NCI-H1694 (cell line): ENCODE results near the gene CEP43.

Source experiments
- DNase-seq: peaks from one replicate; lab custom pipeline; 2025; lab: John Stamatoyannopoulos, UW

CEP43 gene, protein sequence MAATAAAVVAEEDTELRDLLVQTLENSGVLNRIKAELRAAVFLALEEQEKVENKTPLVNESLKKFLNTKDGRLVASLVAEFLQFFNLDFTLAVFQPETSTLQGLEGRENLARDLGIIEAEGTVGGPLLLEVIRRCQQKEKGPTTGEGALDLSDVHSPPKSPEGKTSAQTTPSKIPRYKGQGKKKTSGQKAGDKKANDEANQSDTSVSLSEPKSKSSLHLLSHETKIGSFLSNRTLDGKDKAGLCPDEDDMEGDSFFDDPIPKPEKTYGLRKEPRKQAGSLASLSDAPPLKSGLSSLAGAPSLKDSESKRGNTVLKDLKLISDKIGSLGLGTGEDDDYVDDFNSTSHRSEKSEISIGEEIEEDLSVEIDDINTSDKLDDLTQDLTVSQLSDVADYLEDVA

GRCh38 chr6:166999145-166999883, at the start of gene CEP43:
Gene CEP43 (plus strand): TSS chr6:166999397. CDS start chr6:166999413, 16 bp downstream.
- DNase-seq: peak; percentile 30

- no peak for DNase-seq
Observed at GRCh38 chr6:166949528-166950442, 49.4 kb upstream of the CEP43 start.

DNA sequence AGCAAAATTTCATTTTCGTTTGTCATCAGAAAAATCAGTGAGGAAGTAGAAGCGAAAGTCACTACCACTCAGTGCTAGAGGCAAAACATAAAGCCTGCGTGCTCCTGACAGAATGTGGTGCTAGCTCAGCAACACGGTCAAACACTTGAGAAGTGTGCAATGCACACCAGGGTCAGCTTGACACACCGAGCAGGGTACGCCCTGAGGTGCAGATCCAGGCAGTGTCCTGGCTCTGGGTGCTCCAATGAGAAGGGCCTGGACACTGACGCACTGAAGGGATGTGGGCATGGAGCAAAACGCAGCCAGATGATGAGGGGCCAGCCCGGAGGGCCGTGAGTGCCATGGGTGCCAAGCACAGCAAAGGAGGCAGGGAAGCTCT, 48.8 kb upstream of the CEP43 start:
- DNase-seq: no peak

DNA sequence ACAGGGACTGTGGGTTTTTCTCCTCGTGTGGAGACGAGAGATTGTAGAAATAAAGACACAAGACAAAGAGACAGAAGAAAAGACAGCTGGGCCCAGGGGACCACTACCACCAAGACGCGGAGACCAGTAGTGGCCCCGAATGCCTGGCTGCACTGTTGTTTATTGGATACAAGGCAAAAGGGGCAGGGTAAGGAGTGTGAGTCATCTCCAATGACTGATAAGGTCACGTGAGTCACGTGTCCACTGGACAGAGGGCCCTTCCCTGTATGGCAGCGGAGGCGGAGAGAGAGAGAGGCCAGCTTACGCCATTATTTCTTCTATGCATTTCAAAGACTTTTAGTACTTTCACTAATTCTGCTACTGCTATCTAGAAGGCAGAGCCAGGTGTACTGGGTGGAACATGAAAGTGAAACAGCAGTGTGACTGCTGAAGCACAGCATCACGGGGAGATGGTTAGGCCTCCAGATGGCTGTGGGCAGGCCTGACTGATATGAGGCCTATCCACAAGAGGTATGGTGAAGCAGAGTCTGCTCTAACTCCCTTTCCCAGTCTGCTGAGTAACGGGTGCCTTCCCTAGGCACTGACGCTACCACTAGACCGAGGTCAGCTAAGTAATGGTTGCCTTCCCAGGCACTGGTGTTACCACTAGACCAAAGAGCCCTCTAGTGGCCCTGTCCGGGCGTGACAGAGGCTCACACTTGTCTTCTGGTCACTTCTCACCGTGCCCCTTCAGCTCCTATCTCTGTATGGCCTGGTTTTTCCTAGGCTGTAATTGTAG, 48.1 kb upstream of the CEP43 start:
- peak; percentile 5 for DNase-seq

DNA sequence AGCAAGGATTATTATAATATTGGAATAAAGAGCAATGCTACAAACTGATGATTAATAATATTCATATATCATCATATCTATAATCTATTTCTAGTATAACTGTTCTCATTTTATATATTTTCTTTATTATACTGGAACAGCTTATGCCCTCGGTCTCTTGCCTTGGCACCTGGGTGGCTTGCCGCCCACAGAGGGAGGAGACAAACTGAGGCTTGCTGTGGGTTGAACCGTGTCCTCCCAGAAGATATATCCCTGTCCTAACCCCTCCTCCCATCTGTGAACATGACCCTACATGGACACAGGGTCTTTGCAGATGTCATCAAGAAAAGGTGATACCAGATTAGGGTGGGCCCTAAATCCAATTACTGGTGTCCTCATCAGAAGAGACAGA, 47.5 kb upstream of the CEP43 start:
- DNase-seq: no peak

GRCh38 chr6:166952121-166952520, 47.1 kb upstream of the CEP43 start:
- DNase-seq: no peak

- no peak for DNase-seq
Observed at GRCh38 chr6:166952567-166953486, 46.4 kb upstream of the CEP43 start.

GRCh38 chr6:166954118-166954713, 45.0 kb upstream of the CEP43 start:
- no peak for DNase-seq

DNA sequence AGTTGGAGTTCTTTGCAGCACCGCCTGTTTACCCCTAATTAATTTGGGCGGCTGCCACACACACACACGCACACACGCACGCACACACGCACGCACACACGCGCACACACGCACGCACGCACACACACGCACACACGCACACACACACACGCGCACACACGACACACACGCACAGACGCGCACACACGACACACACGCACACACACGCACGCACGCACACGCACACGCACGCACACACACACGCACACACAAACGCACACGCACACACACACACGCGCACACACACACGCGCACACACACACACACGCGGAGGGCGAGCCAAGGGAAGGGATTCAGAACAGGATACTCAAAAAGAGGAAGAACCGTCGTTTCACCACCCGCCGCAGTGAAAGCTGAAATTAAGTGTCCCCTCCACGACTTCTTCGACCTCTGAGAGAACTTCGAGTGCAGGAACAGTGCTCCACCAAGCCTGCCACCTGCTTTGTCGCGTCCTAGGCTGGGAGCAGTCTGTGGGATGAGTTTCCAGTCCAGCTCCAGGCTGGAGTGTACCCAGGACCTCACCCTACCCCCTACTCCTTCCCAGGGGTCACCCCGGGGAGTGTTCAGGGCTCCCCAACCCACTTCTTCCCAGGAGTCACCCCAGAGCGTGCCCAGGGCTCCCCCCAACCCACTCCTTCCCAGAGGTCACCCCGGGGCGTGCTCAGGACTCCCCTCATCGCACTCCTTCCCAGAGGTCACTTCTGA, 43.9 kb upstream of the CEP43 start:
- no peak for DNase-seq

GRCh38 chr6:166955865-166956443, 43.2 kb upstream of the CEP43 start:
- DNase-seq: no peak

- DNase-seq: peak; percentile 41
Observed at GRCh38 chr6:166956444-166957086, 42.6 kb upstream of the CEP43 start, which contains the start of gene RNASET2. Gene RNASET2 (minus strand): TSS chr6:166956550. CDS start chr6:166956182, 368 bp downstream.

DNA sequence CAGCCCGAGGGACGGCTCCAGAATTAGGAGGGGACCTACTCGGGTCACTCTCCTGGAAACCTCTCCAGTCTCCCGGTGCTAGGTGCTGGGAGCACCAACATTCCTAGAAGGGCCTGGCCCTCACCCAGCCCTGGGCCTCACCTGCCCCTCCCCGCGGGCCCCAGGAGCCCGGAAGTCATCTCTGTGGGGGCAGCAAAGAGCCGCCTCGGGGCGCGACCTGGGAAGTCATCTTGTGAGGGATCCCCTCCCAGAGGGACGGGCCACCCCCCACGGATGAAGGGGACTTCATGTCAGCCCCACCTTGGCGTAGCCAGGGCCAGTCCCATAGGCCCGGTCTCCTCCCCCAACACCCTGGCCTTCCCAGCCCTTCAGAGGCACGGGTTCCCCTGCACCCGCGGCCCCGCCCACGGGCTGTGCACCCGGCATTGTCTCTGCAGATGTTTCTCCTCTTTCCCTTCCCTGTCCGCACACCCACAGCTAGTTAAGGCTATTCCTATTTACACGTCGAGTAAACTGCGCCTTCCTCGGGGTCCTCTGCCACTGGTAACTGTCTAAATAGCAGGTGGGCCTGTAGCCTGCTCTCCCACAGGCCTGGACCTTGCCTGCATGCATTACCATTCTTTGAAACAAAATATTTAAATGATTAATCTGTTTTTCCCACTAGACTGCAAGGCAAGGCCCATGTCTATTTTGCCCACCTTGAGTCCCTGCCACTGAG, 42.0 kb upstream of the CEP43 start:
- no peak for DNase-seq

- no peak for DNase-seq
Observed at GRCh38 chr6:166957805-166958076, 41.5 kb upstream of the CEP43 start.

DNA sequence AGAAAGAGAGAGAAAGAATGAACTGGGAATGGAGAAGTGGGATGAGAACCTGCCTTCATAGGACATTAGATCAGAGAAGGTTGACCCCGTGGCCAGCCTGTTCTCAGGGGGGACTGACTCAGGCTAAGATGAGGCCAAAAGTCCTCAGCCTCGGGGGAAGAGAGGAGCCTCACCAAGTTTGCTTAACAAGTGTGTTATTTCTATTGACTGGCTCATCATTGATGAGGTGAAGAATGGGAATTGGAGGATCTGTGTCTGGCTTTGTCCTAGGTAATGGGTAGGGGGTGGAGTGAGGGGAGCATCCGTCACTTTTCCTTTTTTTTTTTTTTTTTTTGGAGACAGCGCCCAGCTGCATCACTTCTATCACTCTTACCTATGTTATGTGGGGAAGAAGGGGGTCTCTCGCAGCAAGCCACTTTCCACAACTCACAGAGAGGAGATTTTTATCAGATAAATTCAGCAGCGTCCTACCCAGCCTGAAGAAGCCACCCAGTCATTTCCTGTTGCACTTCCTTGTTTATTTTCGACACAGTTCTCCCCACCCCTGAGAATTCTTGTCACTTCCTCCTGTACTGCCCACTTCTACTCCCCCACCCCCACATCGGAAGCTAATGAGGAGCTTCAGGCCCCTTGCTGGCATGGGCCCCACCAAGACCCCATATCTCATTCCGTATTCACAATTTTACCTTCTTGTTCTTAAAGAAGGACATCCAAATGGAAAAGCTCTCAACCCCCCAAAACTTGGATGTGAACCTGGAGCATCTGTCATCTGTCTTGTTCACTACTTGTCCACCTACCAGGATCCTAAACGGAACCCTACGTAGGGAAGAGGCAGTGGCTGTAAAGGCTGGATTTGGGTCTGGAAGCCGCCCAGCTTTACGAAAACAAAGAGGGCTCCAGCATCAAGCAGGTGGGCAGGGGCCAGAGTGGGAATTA, 40.0 kb upstream of the CEP43 start:
- DNase-seq: no peak

DNA sequence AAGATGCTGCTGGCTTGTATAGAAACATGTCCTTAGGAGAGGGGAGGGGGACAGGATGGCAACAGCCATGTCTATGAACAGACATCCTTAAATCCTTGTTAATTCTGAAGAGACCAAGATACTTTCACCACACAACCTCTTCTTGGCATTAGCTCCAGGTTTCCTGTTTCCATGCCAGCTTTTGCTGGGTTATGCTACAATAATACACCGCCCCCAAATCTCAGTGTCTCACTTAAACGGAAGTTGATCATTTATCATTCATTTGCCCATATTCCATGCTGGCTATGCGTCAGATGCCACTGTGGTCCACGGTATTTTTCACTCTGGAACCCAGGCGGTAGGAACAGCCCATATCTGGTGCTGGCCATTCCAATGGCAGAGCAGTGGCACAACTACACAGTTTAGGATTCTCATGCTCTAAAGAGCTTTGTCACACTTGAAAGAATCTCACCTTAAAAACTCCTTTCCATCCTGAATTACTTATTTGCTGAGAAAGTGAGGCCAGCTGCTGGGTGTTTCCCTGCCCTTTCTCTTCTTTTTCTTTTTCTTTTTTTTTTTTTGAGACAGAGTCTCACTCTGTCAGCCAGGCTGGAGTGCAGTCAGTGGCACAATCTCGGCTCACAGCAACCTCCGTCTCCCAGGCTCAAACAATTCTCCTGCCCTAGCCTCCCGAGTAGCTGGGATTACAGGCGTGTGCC, 39.1 kb upstream of the CEP43 start:
- DNase-seq: no peak

- no peak for DNase-seq
Observed at GRCh38 chr6:166960609-166960978, 38.6 kb upstream of the CEP43 start.
